Activated CD8-positive, alpha-beta memory T cell treated with anti-CD3 and anti-CD28 coated beads, Interleukin-2, amount 10 ng/mL, durations not matched to agents 7 days and 5 days (primary cell): ENCODE measurements around the gene SFTPB. TPM values are rescaled to one million over a fixed set of nuclear protein-coding genes. Genes with fewer than 3 reads are reported as not detected.

Experiments
- ATAC-seq: fragments of 150-1000 bp; cut with Tn5 transposase; one replicate; pipeline ENCODE4 v1.10.0; 2021; ENCODE audit warnings: moderate library complexity
- CTCF ChIA-PET: fragments of 350-600 bp; sonication (Branson Sonifier 250); formaldehyde crosslinking; loops from one replicate; lab custom pipeline; 2021; ENCODE audit warnings: antibody characterized with exemption; lab: Charles Lee
- DNase-seq: peaks from one replicate; pipeline ENCODE4 v3.0.0-alpha.2; 2020
- H3K27ac Mint-ChIP-seq: one replicate; pipeline ENCODE4 v1.8.0; 2021; ENCODE audit warnings: mild to moderate bottlenecking, mixed read lengths
- H3K27me3 Mint-ChIP-seq: one replicate; pipeline ENCODE4 v1.8.0; 2021; ENCODE audit warnings: mixed read lengths
- H3K36me3 Mint-ChIP-seq: one replicate; pipeline ENCODE4 v1.8.0; 2021; ENCODE audit warnings: mild to moderate bottlenecking, mixed read lengths
- H3K4me1 Mint-ChIP-seq: one replicate; pipeline ENCODE4 v1.8.0; 2021; ENCODE audit warnings: mixed read lengths
- H3K4me3 Mint-ChIP-seq: one replicate; pipeline ENCODE4 v1.8.0; 2021; ENCODE audit warnings: mild to moderate bottlenecking, moderate library complexity, mixed read lengths
- H3K9me3 Mint-ChIP-seq: one replicate; pipeline ENCODE4 v1.8.0; 2022; ENCODE audit warnings: low read depth, mixed read lengths
- total RNA-seq, 2 experiments: library from RNA; stranded (reverse); gene quantifications; one replicate each; pipeline ENCODE4 v1.2.3, GENCODE V29; 2021

Gene SFTPB
- total RNA-seq, 2 experiments from 2014 or later = not detected

- Mint-ChIP-seq H3K4me1 (peaks cover 56% of the 10 kb centered on the region), H3K4me3 (no peak overlapping the region), H3K27me3 (peaks cover 14% of the 10 kb centered on the region), H3K27ac (no peak overlapping the region), H3K36me3 (peaks cover 6% of the 10 kb centered on the region), H3K9me3 (no peaks in the 10 kb centered on the region)
- DNase-seq = no peak
- ATAC-seq = no peak
- CTCF ChIA-PET = interaction anchor here (0.9 to 8.9 kb wide), 9 partner anchors 9 to 106 kb away, joined by 3 to 189 read pairs (median 15); partner anchors contain the start of genes ATOH8 and GNLY
These were observed 40.6 kb upstream of the SFTPB start for GRCh38 chr2:85708641-85709040.

- H3K27me3 Mint-ChIP-seq = peaks cover 17% of the 10 kb centered on the region
- H3K36me3 Mint-ChIP-seq = peaks cover 6% of the 10 kb centered on the region
- peak; percentile 85 for DNase-seq
- H3K4me1 Mint-ChIP-seq = peaks cover 69% of the 10 kb centered on the region
- peak; percentile 82 for ATAC-seq
- CTCF ChIA-PET = interaction anchor here (0.8 to 8.9 kb wide), 16 partner anchors 11 to 287 kb away, joined by 3 to 189 read pairs (median 5); partner anchors contain the start of gene GNLY
- H3K4me3 Mint-ChIP-seq = no peak overlapping the region
- no peaks in the 10 kb centered on the region for H3K9me3 Mint-ChIP-seq
- peak overlapping the region; percentile 77 for H3K27ac Mint-ChIP-seq
These were observed 39.3 kb upstream of the SFTPB start for GRCh38 chr2:85707304-85707703.

- H3K4me1 Mint-ChIP-seq = peaks cover 74% of the 10 kb centered on the region
- CTCF ChIA-PET = interaction anchor here (0.9 to 8.9 kb wide), 16 partner anchors 11 to 374 kb away, joined by 3 to 189 read pairs (median 8); partner anchors contain the start of gene GNLY
- H3K27ac Mint-ChIP-seq = peak overlapping the region; percentile 77
- ATAC-seq = peak; percentile 7
- H3K27me3 Mint-ChIP-seq = peaks cover 17% of the 10 kb centered on the region
- DNase-seq = no peak
- H3K9me3 Mint-ChIP-seq = no peaks in the 10 kb centered on the region
- peaks cover 6% of the 10 kb centered on the region for H3K36me3 Mint-ChIP-seq
- H3K4me3 Mint-ChIP-seq = no peak overlapping the region
These were observed 38.7 kb upstream of the SFTPB start for GRCh38 chr2:85706599-85707296.

- H3K4me1 Mint-ChIP-seq = peaks cover 81% of the 10 kb centered on the region
- peaks cover 17% of the 10 kb centered on the region for H3K27me3 Mint-ChIP-seq
- no peak overlapping the region for H3K4me3 Mint-ChIP-seq
- peak overlapping the region; percentile 77 for H3K27ac Mint-ChIP-seq
- no peak for ATAC-seq
- CTCF ChIA-PET = interaction anchor here (0.9 to 8.9 kb wide), 11 partner anchors 11 to 374 kb away, joined by 3 to 189 read pairs (median 12); partner anchors contain the start of gene GNLY
- no peak for DNase-seq
- H3K36me3 Mint-ChIP-seq = peaks cover 6% of the 10 kb centered on the region
- H3K9me3 Mint-ChIP-seq = no peaks in the 10 kb centered on the region
These were observed 38.1 kb upstream of the SFTPB start for GRCh38 chr2:85706063-85706462.

- ATAC-seq (no peak), DNase-seq (no peak)
- Mint-ChIP-seq H3K27me3 (peaks cover 16% of the 10 kb centered on the region), H3K4me1 (peaks cover 82% of the 10 kb centered on the region), H3K36me3 (peaks cover 6% of the 10 kb centered on the region), H3K27ac (peak overlapping the region; percentile 77), H3K9me3 (no peaks in the 10 kb centered on the region), H3K4me3 (no peak overlapping the region)
- CTCF ChIA-PET = interaction anchor here (0.9 to 8.9 kb wide), 14 partner anchors 10 to 375 kb away, joined by 3 to 189 read pairs (median 4); partner anchors contain the start of genes GNLY and SFTPB
These were observed 37.7 kb upstream of the SFTPB start for GRCh38 chr2:85705680-85706039.

GRCh38 chr2:85704800-85705679, 37.0 kb upstream of the SFTPB start:
- peak overlapping the region; percentile 40 for H3K4me3 Mint-ChIP-seq
- H3K9me3 Mint-ChIP-seq = no peaks in the 10 kb centered on the region
- H3K4me1 Mint-ChIP-seq = peaks cover 78% of the 10 kb centered on the region
- DNase-seq (peak; percentile 79), ATAC-seq (peak; percentile 62)
- CTCF ChIA-PET = interaction anchor here (1.1 to 8.9 kb wide), 11 partner anchors 10 to 109 kb away, joined by 3 to 189 read pairs (median 7); partner anchors contain the start of genes GNLY and SFTPB
- H3K27me3 Mint-ChIP-seq = peaks cover 14% of the 10 kb centered on the region
- H3K36me3 Mint-ChIP-seq = peaks cover 6% of the 10 kb centered on the region
- peak overlapping the region; percentile 77 for H3K27ac Mint-ChIP-seq

GRCh38 chr2:85704038-85704437, 36.0 kb upstream of the SFTPB start:
- DNase-seq = no peak
- Mint-ChIP-seq H3K4me3 (no peak overlapping the region), H3K27me3 (peaks cover 10% of the 10 kb centered on the region), H3K36me3 (peaks cover 6% of the 10 kb centered on the region), H3K9me3 (no peaks in the 10 kb centered on the region), H3K4me1 (peaks cover 73% of the 10 kb centered on the region), H3K27ac (peak overlapping the region; percentile 77)
- ATAC-seq = no peak
- CTCF ChIA-PET = interaction anchor here (0.8 to 8.9 kb wide), 7 partner anchors 9 to 110 kb away, joined by 3 to 189 read pairs (median 7); partner anchors contain the start of gene GNLY

- ATAC-seq (no peak), DNase-seq (no peak)
- H3K4me3 Mint-ChIP-seq = peak overlapping the region; percentile 6
- CTCF ChIA-PET = interaction anchor here (0.8 to 8.9 kb wide), 7 partner anchors 8 to 66 kb away, joined by 3 to 189 read pairs (median 7); partner anchors contain the start of gene GNLY
- H3K27me3 Mint-ChIP-seq = peaks cover 10% of the 10 kb centered on the region
- no peaks in the 10 kb centered on the region for H3K9me3 Mint-ChIP-seq
- H3K27ac Mint-ChIP-seq = peak overlapping the region; percentile 67
- peaks cover 74% of the 10 kb centered on the region for H3K4me1 Mint-ChIP-seq
- H3K36me3 Mint-ChIP-seq = peaks cover 6% of the 10 kb centered on the region
These were observed 35.3 kb upstream of the SFTPB start for GRCh38 chr2:85703329-85703728.

- Mint-ChIP-seq H3K9me3 (no peaks in the 10 kb centered on the region), H3K36me3 (peaks cover 6% of the 10 kb centered on the region), H3K4me3 (no peak overlapping the region), H3K27ac (peak overlapping the region; percentile 67), H3K4me1 (peaks cover 74% of the 10 kb centered on the region), H3K27me3 (peaks cover 6% of the 10 kb centered on the region)
- CTCF ChIA-PET = interaction anchor here (1.3 to 8.9 kb wide), 5 partner anchors 8 to 65 kb away, joined by 3 to 189 read pairs (median 22); partner anchors contain the start of gene GNLY
- DNase-seq (no peak), ATAC-seq (no peak)
These were observed 34.8 kb upstream of the SFTPB start for GRCh38 chr2:85702800-85703199.

GRCh38 chr2:85702172-85702571, 34.2 kb upstream of the SFTPB start:
- Mint-ChIP-seq H3K27ac (peak overlapping the region; percentile 67), H3K36me3 (peaks cover 6% of the 10 kb centered on the region), H3K9me3 (no peaks in the 10 kb centered on the region), H3K4me1 (peaks cover 70% of the 10 kb centered on the region), H3K27me3 (peaks cover 6% of the 10 kb centered on the region), H3K4me3 (no peak overlapping the region)
- CTCF ChIA-PET = interaction anchor here (4.4 kb wide), 1 partner anchor 65 kb away, joined by 22 read pairs; no protein-coding TSS in a partner anchor
- ATAC-seq (no peak), DNase-seq (no peak)

GRCh38 chr2:85699325-85699724, 31.3 kb upstream of the SFTPB start:
- Mint-ChIP-seq H3K4me3 (no peak overlapping the region), H3K27me3 (peaks cover 6% of the 10 kb centered on the region), H3K4me1 (peaks cover 48% of the 10 kb centered on the region), H3K36me3 (peaks cover 5% of the 10 kb centered on the region), H3K9me3 (no peaks in the 10 kb centered on the region), H3K27ac (no peak overlapping the region)
- CTCF ChIA-PET = interaction anchor here (3.3 to 8.2 kb wide), 2 partner anchors 7 to 14 kb away, joined by 12 to 70 read pairs; no protein-coding TSS in a partner anchor
- peak; percentile 37 for DNase-seq
- no peak for ATAC-seq

- H3K4me1 Mint-ChIP-seq = peaks cover 48% of the 10 kb centered on the region
- H3K4me3 Mint-ChIP-seq = no peak overlapping the region
- H3K27me3 Mint-ChIP-seq = peaks cover 4% of the 10 kb centered on the region
- H3K9me3 Mint-ChIP-seq = no peaks in the 10 kb centered on the region
- CTCF ChIA-PET = interaction anchor here (0.9 to 8.2 kb wide), 4 partner anchors 7 to 30 kb away, joined by 3 to 70 read pairs (median 9); no protein-coding TSS in a partner anchor
- peaks cover 2% of the 10 kb centered on the region for H3K36me3 Mint-ChIP-seq
- no peak for ATAC-seq
- no peak overlapping the region for H3K27ac Mint-ChIP-seq
- DNase-seq = no peak
These were observed 30.9 kb upstream of the SFTPB start for GRCh38 chr2:85698880-85699254.
